B cell (primary cell): Measurements from ENCODE around the gene GALK1. TPM values are rescaled to one million over a fixed set of nuclear protein-coding genes. Genes with fewer than 3 reads are reported as not detected.

ENCODE experiments used
- ATAC-seq: fragments of 200-7000 bp; cut with Tn5 transposase; one replicate; pipeline ENCODE4 v1.10.0; 2021; ENCODE audit warnings: low read depth, mild to moderate bottlenecking, moderate number of reproducible peaks, moderate library complexity
- CTCF ChIA-PET: fragments of 350-600 bp; sonication (Branson Sonifier 250); formaldehyde crosslinking; loops from one replicate; lab custom pipeline; 2021; ENCODE audit warnings: antibody characterized with exemption, inconsistent platforms; lab: Charles Lee
- POLR2A ChIA-PET: fragments of 350-600 bp; sonication (Branson Sonifier 250); formaldehyde crosslinking; loops from one replicate; lab custom pipeline; 2021; ENCODE audit warnings: antibody characterized with exemption; lab: Charles Lee
- DNase-seq: peaks from one replicate; pipeline ENCODE4 v3.0.0; 2013
- H2AFZ ChIP-seq: 2 replicates; pipeline ENCODE4 v1.6.1; 2012; ENCODE audit warnings: mild to moderate bottlenecking, low read depth, low read length; ENCODE audit not compliant: insufficient read depth, poor library complexity, severe bottlenecking
- H3K27ac ChIP-seq, 2 donors: 1 replicate in 1 of 2; 2 replicates in 1 of 2; pipeline ENCODE4 v1.5.1; 2012 to 2013; ENCODE audit warnings: low read length in 2 of 2, mild to moderate bottlenecking in 2 of 2, moderate library complexity in 1 of 2
- H3K27me3 ChIP-seq, 4 experiments: fragments of 200-600 bp in 1 of 4; sonication (generic) in 1 of 4; replicated peaks in 1 of 4; 1 replicate in 2 of 4; 2 replicates in 2 of 4; pipeline versions ENCODE4 v1.6.1 to v1.7.0; 2013 to 2016; ENCODE audit warnings: low read length in 3 of 4, mild to moderate bottlenecking in 2 of 4, mixed read lengths in 1 of 4, moderate library complexity in 1 of 4; ENCODE audit not compliant: insufficient read depth in 4 of 4, control insufficient read depth in 3 of 4; ENCODE audit errors: control extremely low read depth in 1 of 4
- H3K36me3 ChIP-seq, 2 experiments: replicated peaks in 1 of 2; 1 replicate in 1 of 2; 2 replicates in 1 of 2; pipeline versions ENCODE4 v1.6.1 to v1.7.1; 2013; ENCODE audit warnings: low read length in 1 of 2; ENCODE audit not compliant: insufficient read depth in 2 of 2, control insufficient read depth in 1 of 2; ENCODE audit errors: control extremely low read depth in 1 of 2, extremely low read depth in 1 of 2
- H3K4me1 ChIP-seq, 2 donors: fragments of 200-600 bp in 1 of 2; sonication (generic) in 1 of 2; 1 replicate in 1 of 2; 2 replicates in 1 of 2; pipeline versions ENCODE4 v1.5.1 to v1.6.1; 2013 to 2017; ENCODE audit warnings: low read length in 2 of 2; ENCODE audit not compliant: control insufficient read depth in 2 of 2, insufficient read depth in 2 of 2
- H3K4me2 ChIP-seq: replicated peaks from 2 replicates; pipeline ENCODE3; 2012; ENCODE audit warnings: mild to moderate bottlenecking, low read depth, low read length; ENCODE audit not compliant: poor library complexity, severe bottlenecking
- H3K4me3 ChIP-seq, 5 experiments: fragments of 200-600 bp in 1 of 5; sonication (generic) in 1 of 5; 1 replicate in 3 of 5; 2 replicates in 2 of 5; pipeline versions ENCODE4 v1.5.1 to v1.7.0; 2011 to 2016; ENCODE audit warnings: low read length in 4 of 5, mild to moderate bottlenecking in 4 of 5, low read depth in 2 of 5, control low read depth in 1 of 5, moderate library complexity in 1 of 5; ENCODE audit not compliant: insufficient read depth in 1 of 5; ENCODE audit errors: control extremely low read depth in 1 of 5, extremely low read depth in 1 of 5
- H3K79me2 ChIP-seq: fragments of 200-600 bp; sonication (generic); one replicate; pipeline ENCODE4 v1.6.0; 2016; ENCODE audit warnings: low read length; ENCODE audit not compliant: control insufficient read depth, insufficient read depth
- H3K9ac ChIP-seq: fragments of 200-600 bp; sonication (generic); 2 replicates; pipeline ENCODE4 v1.6.1; 2017; ENCODE audit warnings: mild to moderate bottlenecking, low read length, moderate library complexity
- H3K9me3 ChIP-seq, 3 donors: one replicate each; pipeline versions ENCODE4 v1.6.1 to v1.7.1; 2013; ENCODE audit warnings: low read length in 2 of 3; ENCODE audit not compliant: control insufficient read depth in 2 of 3, insufficient read depth in 1 of 3; ENCODE audit errors: control extremely low read depth in 1 of 3
- H4K20me1 ChIP-seq: 2 replicates; pipeline ENCODE4 v1.6.0; 2012; ENCODE audit warnings: mild to moderate bottlenecking, low read length; ENCODE audit not compliant: insufficient read depth, control insufficient read depth, poor library complexity, severe bottlenecking
- H3K27ac Mint-ChIP-seq: one replicate; pipeline ENCODE4 v1.8.0; 2021; ENCODE audit warnings: mixed read lengths
- H3K27me3 Mint-ChIP-seq: one replicate; pipeline ENCODE4 v1.8.0; 2021; ENCODE audit warnings: mixed read lengths
- H3K4me1 Mint-ChIP-seq: one replicate; pipeline ENCODE4 v1.8.0; 2021; ENCODE audit warnings: mixed read lengths
- H3K4me3 Mint-ChIP-seq: one replicate; pipeline ENCODE4 v1.8.0; 2021; ENCODE audit warnings: mixed read lengths
- H3K9me3 Mint-ChIP-seq: one replicate; pipeline ENCODE4 v1.8.0; 2022; ENCODE audit warnings: mixed read lengths; ENCODE audit not compliant: insufficient read depth
- CTCF ChIP-seq: fragments of 200-600 bp; IDR thresholded peaks from one replicate; pipeline ENCODE4 v1.8.0; 2022; ENCODE audit warnings: antibody characterized with exemption, mild to moderate bottlenecking
- EZH2 ChIP-seq: IDR thresholded peaks from 2 replicates; pipeline ENCODE4 v1.6.1; 2012; ENCODE audit warnings: borderline replicate concordance, low read depth, mild to moderate bottlenecking, moderate library complexity, low read length; ENCODE audit not compliant: insufficient read depth, poor library complexity, severe bottlenecking
- WGBS: methylation state at CpG from one replicate; pipeline ENCODE4 v1.1.5; 2013; ENCODE audit warnings: missing lambda C conversion rate; ENCODE audit not compliant: insufficient coverage; 5-methylcytosine and 5-hydroxymethylcytosine counted together
- intact Hi-C: fragments of 100-400 bp; cut with micrococcal nuclease; formaldehyde crosslinking; loops from one replicate; pipeline ENCODE4 v1.10.0; 2022
- polyA plus RNA-seq: library from polyadenylated mRNA; depleted of rRNA; stranded (reverse); fragments of >200 nt; gene quantifications from 2 replicates; pipeline ENCODE4 v1.2.3, GENCODE V29; 2012
- total RNA-seq, 2 donors: library from RNA; stranded (reverse); fragments of 120-200 nt in 1 of 2; gene quantifications; 1 replicate in 1 of 2; 2 replicates in 1 of 2; pipeline versions ENCODE4 v1.2.3 to v1.2.4, GENCODE V29; 2013 to 2022

The GALK1 gene
- total and polyA plus RNA-seq, 2 donors (not counting 1 experiment from before 2014, with no cell fraction given) = 29.8 to 37.4 TPM

DNA sequence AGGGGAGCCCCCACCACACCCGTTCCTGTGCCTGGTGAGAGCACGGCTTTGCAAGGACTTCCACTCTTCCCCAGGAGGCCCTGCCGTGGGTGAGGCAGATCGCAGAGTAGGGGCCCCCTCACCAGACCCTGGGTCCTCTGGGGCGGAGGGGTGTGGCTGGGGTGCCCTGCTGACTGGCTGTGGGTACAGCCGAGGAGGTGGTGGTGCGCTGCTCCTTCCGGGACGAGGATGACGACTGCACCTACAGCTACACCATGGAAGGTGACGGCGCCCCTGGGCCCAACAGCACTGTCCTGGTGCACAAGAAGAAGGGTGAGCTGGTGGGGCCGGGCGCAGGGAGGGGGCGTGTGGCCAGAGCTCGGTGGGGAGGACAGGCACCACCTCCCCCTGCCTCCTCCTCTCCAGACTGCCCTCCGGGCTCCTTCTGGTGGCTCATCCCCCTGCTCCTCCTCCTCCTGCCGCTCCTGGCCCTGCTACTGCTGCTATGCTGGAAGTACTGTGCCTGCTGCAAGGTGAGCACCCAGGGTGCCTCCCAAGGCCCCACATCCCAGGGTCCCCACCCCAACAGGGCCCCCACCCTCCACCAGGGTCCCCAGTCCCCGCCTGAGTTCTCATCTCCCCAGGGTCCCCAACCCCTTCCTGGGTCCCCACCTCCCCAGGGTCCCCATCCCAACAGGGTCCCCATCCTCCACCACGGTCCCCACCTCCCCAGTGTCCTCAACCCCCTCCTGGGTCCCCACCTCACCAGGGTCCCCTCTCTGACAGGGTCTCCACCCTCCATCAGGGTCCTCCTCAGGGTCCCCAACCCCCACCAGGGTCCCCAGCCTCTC lies 27.6 kb downstream of the GALK1 start:
- no peak overlapping the region for H3K27ac ChIP-seq
- Mint-ChIP-seq H3K27me3 (no peaks in the 10 kb centered on the region), H3K27ac (no peak overlapping the region)

More for the DNA sequence above, 27.6 kb downstream of the GALK1 start:
- DNase-seq (no peak), ATAC-seq (no peak)
- Histone ChIP-seq H3K4me2 (no peak overlapping the region), H3K36me3 (no peaks in the 10 kb centered on the region), H3K27me3 (peaks cover 0 to 4% (median 0%) of the 10 kb centered on the region in 4 experiments), H3K4me1 (peaks cover 4 to 10% of the 10 kb centered on the region in 2 donors), H3K79me2 (no peaks in the 10 kb centered on the region), H2AFZ (no peak overlapping the region), H4K20me1 (no peaks in the 10 kb centered on the region), H3K9me3 (no peaks in the 10 kb centered on the region), H3K4me3 (no peak overlapping the region), H3K9ac (no peak overlapping the region)
- Mint-ChIP-seq H3K4me3 (no peak overlapping the region), H3K9me3 (no peaks in the 10 kb centered on the region), H3K4me1 (peaks cover 4% of the 10 kb centered on the region)
- intact Hi-C loops = no loop called here
- CTCF ChIA-PET = interaction anchor here (1.3 to 2.9 kb wide), 3 partner anchors 11 to 104 kb away, joined by 3 to 29 read pairs (median 17); partner anchors contain the start of gene SMIM5
- 88% methylated on average over 18 of the region's 20 CpGs for WGBS
- POLR2A ChIA-PET = no interaction called here
- TF ChIP-seq EZH2 (no peak), CTCF (no peak)
